ENCODE data around the gene DNAJC7.
A peak's percentile ranks its signal among the peaks of the same experiment; 100 is the strongest.

Gene DNAJC7

GRCh38 chr17:41959336-41960095 lies 57.7 kb downstream of the DNAJC7 start:
- peaks cover 17% of the 10 kb centered on the region for H3K4me1 ChIP-seq (ENCODE audit: insufficient read depth, low read length)

GRCh38 chr17:41959030-41959335 lies 58.3 kb downstream of the DNAJC7 start:
- Histone ChIP-seq H3K9me3 (ENCODE audit: insufficient read depth, low read depth, low read length) (no peaks in the 10 kb centered on the region), H3K4me1 (ENCODE audit: insufficient read depth, low read length) (peaks cover 17% of the 10 kb centered on the region), H3K4me3 (ENCODE audit: low read length) (no peak overlapping the region), H3K36me3 (ENCODE audit: insufficient read depth, low read depth, low read length) (no peaks in the 10 kb centered on the region), H3K27me3 (ENCODE audit: insufficient read depth, low read length) (no peaks in the 10 kb centered on the region), H3K9ac (ENCODE audit: low read depth, low read length) (no peak overlapping the region), H3K27ac (ENCODE audit: low read length) (no peak overlapping the region)

More at GRCh38 chr17:41959336-41960095, 57.7 kb downstream of the DNAJC7 start:
- Histone ChIP-seq H3K27ac (ENCODE audit: low read length) (no peak overlapping the region), H3K27me3 (ENCODE audit: insufficient read depth, low read length) (no peaks in the 10 kb centered on the region), H3K4me3 (ENCODE audit: low read length) (no peak overlapping the region; the same call in 1 of the 2 replicates), H3K9ac (ENCODE audit: low read depth, low read length) (peak overlapping the region; percentile 32; the same call in 1 of the 2 replicates), H3K36me3 (ENCODE audit: insufficient read depth, low read depth, low read length) (no peaks in the 10 kb centered on the region), H3K9me3 (ENCODE audit: insufficient read depth, low read depth, low read length) (no peaks in the 10 kb centered on the region)

DNA sequence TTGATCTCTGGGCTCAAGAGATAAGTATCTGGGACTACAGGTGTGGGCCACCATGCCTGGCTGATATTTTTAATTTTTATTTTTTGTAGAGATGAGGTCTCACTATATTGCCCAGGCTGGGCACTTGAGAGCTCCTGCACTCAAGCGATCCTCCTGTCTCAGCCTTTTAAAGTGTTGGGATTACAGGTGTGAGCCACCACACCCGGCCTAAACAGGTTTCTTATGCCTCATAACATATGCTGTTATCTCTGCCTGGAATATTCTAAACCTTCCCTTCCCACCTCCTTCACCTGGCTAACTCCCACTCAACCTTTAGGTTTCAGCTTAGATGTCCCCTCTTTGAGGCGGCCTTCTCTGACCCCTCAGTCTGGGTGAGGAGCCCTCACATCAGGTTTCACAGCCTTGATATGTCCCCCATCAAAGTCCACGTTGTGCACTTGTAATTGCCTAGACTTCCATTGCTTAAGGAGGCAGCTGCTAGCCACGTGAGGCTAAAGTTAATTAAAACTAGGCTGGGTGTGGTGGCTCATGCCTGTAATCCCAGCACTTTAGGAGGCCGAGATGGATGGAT lies 59.3 kb downstream of the DNAJC7 start:
- Histone ChIP-seq H3K36me3 (ENCODE audit: insufficient read depth, low read depth, low read length) (no peaks in the 10 kb centered on the region), H3K4me3 (ENCODE audit: low read length) (no peak overlapping the region; the same call in 1 of the 2 replicates), H3K27ac (ENCODE audit: low read length) (peak overlapping the region; percentile 57), H3K9me3 (ENCODE audit: insufficient read depth, low read depth, low read length) (no peaks in the 10 kb centered on the region), H3K9ac (ENCODE audit: low read depth, low read length) (peak overlapping the region; percentile 30; the same call in 1 of the 2 replicates), H3K27me3 (ENCODE audit: insufficient read depth, low read length) (no peaks in the 10 kb centered on the region), H3K4me1 (ENCODE audit: insufficient read depth, low read length) (peaks cover 17% of the 10 kb centered on the region)

- no peaks in the 10 kb centered on the region for H3K36me3 ChIP-seq (ENCODE audit: insufficient read depth, low read depth, low read length)
- no peaks in the 10 kb centered on the region for H3K9me3 ChIP-seq (ENCODE audit: insufficient read depth, low read depth, low read length)
- H3K9ac ChIP-seq (ENCODE audit: low read depth, low read length) = peak overlapping the region; percentile 30; the same call in 1 of the 2 replicates
- peaks cover 17% of the 10 kb centered on the region for H3K4me1 ChIP-seq (ENCODE audit: insufficient read depth, low read length)
- no peaks in the 10 kb centered on the region for H3K27me3 ChIP-seq (ENCODE audit: insufficient read depth, low read length)
- peak overlapping the region; percentile 57 for H3K27ac ChIP-seq (ENCODE audit: low read length)
- H3K4me3 ChIP-seq (ENCODE audit: low read length) = peak overlapping the region; percentile 6; the same call in 1 of the 2 replicates
These were observed 60.0 kb downstream of the DNAJC7 start for GRCh38 chr17:41957031-41957868.

GRCh38 chr17:41956522-41956921 lies 60.7 kb downstream of the DNAJC7 start:
- Histone ChIP-seq H3K4me1 (ENCODE audit: insufficient read depth, low read length) (peaks cover 17% of the 10 kb centered on the region), H3K36me3 (ENCODE audit: insufficient read depth, low read depth, low read length) (no peaks in the 10 kb centered on the region), H3K9me3 (ENCODE audit: insufficient read depth, low read depth, low read length) (no peaks in the 10 kb centered on the region), H3K27ac (ENCODE audit: low read length) (no peak overlapping the region), H3K27me3 (ENCODE audit: insufficient read depth, low read length) (no peaks in the 10 kb centered on the region), H3K9ac (ENCODE audit: low read depth, low read length) (no peak overlapping the region), H3K4me3 (ENCODE audit: low read length) (no peak overlapping the region)

DNA sequence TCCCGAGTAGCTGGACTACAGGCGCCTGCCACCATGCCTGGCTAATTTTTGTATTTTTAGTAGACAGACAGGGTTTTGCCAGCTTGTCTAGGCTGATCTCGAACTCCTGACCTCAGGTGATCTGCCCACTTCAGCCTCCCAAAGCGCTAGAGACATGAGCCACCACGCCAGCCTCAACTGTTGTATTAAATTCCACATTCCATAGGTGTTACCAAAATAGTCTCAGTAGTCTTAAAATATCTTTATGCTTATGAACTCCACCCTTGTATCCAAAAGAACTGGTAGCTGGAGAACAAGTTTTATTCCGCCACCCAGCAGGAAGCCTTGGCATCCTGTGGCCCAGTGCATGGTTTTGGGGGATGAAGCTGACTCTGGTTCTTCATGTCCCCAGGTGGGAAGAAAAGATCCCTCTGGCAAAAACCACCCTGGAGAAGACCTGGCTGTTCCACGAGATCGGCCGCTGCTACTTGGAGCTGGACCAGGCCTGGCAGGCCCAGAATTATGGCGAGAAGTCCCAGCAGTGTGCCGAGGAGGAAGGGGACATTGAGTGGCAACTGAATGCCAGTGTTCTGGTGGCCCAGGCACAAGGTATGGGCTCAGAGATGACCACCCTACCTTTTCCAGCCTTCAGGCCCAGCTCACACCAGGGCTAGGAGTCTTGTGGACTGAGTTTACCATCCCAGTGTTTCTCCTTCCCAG lies 68.3 kb downstream of the DNAJC7 start:
- Histone ChIP-seq H3K27me3 (ENCODE audit: insufficient read depth, low read length) (no peaks in the 10 kb centered on the region), H3K4me3 (ENCODE audit: low read length) (no peak overlapping the region), H3K4me1 (ENCODE audit: insufficient read depth, low read length) (no peaks in the 10 kb centered on the region), H3K9me3 (ENCODE audit: insufficient read depth, low read depth, low read length) (no peaks in the 10 kb centered on the region), H3K9ac (ENCODE audit: low read depth, low read length) (no peak overlapping the region), H3K36me3 (ENCODE audit: insufficient read depth, low read depth, low read length) (no peaks in the 10 kb centered on the region), H3K27ac (ENCODE audit: low read length) (no peak overlapping the region)

DNA sequence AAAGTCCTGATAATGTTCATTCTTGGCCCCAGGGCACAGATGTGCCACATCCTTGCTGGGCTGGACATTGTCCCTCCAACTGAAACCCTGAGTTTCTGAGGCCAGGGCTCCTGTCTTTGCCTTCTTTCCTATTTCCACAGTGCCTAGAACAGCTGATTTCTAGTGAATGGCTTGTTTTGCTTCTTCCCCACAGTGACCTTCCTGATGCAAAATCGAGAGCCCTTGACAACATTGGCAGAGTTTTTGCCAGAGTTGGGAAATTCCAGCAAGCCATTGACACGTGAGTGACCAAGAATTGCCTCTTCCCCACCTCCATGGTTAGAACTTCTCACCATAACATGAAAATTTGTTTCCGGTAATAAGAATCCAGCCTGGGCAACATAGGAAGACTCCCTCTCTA lies 72.3 kb downstream of the DNAJC7 start:
- Histone ChIP-seq H3K4me1 (ENCODE audit: insufficient read depth, low read length) (no peaks in the 10 kb centered on the region), H3K36me3 (ENCODE audit: insufficient read depth, low read depth, low read length) (no peaks in the 10 kb centered on the region), H3K9me3 (ENCODE audit: insufficient read depth, low read depth, low read length) (no peaks in the 10 kb centered on the region), H3K4me3 (ENCODE audit: low read length) (no peak overlapping the region), H3K27me3 (ENCODE audit: insufficient read depth, low read length) (no peaks in the 10 kb centered on the region), H3K27ac (ENCODE audit: low read length) (no peak overlapping the region), H3K9ac (ENCODE audit: low read depth, low read length) (no peak overlapping the region)

GRCh38 chr17:41943492-41943891 lies 73.7 kb downstream of the DNAJC7 start:
- H3K4me1 ChIP-seq (ENCODE audit: insufficient read depth, low read length) = no peaks in the 10 kb centered on the region
- no peaks in the 10 kb centered on the region for H3K36me3 ChIP-seq (ENCODE audit: insufficient read depth, low read depth, low read length)
- H3K27me3 ChIP-seq (ENCODE audit: insufficient read depth, low read length) = no peaks in the 10 kb centered on the region
- no peak overlapping the region for H3K9ac ChIP-seq (ENCODE audit: low read depth, low read length)
- no peak overlapping the region for H3K4me3 ChIP-seq (ENCODE audit: low read length)
- no peaks in the 10 kb centered on the region for H3K9me3 ChIP-seq (ENCODE audit: insufficient read depth, low read depth, low read length)
- no peak overlapping the region for H3K27ac ChIP-seq (ENCODE audit: low read length)

- Histone ChIP-seq H3K4me3 (ENCODE audit: low read length) (no peak overlapping the region), H3K9me3 (ENCODE audit: insufficient read depth, low read depth, low read length) (no peaks in the 10 kb centered on the region), H3K27ac (ENCODE audit: low read length) (no peak overlapping the region), H3K36me3 (ENCODE audit: insufficient read depth, low read depth, low read length) (no peaks in the 10 kb centered on the region), H3K4me1 (ENCODE audit: insufficient read depth, low read length) (no peaks in the 10 kb centered on the region), H3K27me3 (ENCODE audit: insufficient read depth, low read length) (no peaks in the 10 kb centered on the region), H3K9ac (ENCODE audit: low read depth, low read length) (no peak overlapping the region)
These were observed 74.4 kb downstream of the DNAJC7 start for GRCh38 chr17:41942626-41943373.

DNA sequence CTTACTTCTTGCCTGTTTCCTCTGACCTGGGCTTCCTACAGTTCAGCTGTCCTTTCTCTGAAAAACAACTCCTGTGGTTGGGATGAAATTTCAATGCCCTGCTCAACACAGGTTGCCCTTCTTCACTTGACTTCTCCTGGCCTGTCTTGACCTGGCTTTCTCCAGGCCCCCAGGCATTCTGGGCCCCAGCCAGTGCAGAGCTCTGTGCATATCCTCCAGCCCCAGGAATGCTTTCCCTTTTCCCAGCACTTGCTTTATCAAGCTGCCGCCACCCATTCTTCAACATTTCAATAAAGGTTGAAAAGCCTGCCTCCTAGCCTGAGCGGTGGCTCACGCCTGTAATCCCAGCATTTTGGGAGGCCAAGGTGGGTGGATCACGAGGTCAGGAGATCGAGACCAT lies 76.1 kb downstream of the DNAJC7 start:
- H3K36me3 ChIP-seq (ENCODE audit: insufficient read depth, low read depth, low read length) = no peaks in the 10 kb centered on the region
- no peak overlapping the region for H3K9ac ChIP-seq (ENCODE audit: low read depth, low read length)
- no peak overlapping the region for H3K4me3 ChIP-seq (ENCODE audit: low read length)
- no peaks in the 10 kb centered on the region for H3K9me3 ChIP-seq (ENCODE audit: insufficient read depth, low read depth, low read length)
- H3K4me1 ChIP-seq (ENCODE audit: insufficient read depth, low read length) = no peaks in the 10 kb centered on the region
- H3K27me3 ChIP-seq (ENCODE audit: insufficient read depth, low read length) = no peaks in the 10 kb centered on the region
- no peak overlapping the region for H3K27ac ChIP-seq (ENCODE audit: low read length)

DNA sequence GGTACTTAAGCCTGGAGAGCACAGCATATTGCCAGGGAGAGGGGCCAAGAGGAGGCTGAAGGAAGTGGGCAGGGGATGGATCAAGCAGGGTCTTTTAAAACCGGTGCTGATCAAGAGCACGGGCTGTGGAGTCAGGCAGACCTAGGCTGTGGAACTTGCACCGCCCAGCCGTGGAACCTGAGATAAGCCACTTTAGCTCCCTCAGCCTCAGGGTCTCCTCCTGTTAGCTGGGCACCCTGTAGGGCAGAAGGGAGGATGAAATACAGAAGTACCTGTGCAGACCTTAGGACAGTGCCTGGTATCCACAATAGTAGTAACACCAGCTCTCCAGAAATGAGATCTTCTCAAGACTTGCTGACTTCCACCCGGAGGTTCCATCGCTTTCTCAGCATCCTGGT lies 77.5 kb downstream of the DNAJC7 start:
- Histone ChIP-seq H3K9ac (ENCODE audit: low read depth, low read length) (no peak overlapping the region), H3K4me1 (ENCODE audit: insufficient read depth, low read length) (no peaks in the 10 kb centered on the region), H3K4me3 (ENCODE audit: low read length) (no peak overlapping the region), H3K9me3 (ENCODE audit: insufficient read depth, low read depth, low read length) (no peaks in the 10 kb centered on the region), H3K27me3 (ENCODE audit: insufficient read depth, low read length) (no peaks in the 10 kb centered on the region), H3K36me3 (ENCODE audit: insufficient read depth, low read depth, low read length) (peaks cover 3% of the 10 kb centered on the region; the same call in 1 of the 2 replicates), H3K27ac (ENCODE audit: low read length) (no peak overlapping the region)

Data from iPS-20b (cell line).